ENCODE data around the gene FCHSD2. TPM values are rescaled to one million over a fixed set of nuclear protein-coding genes. Genes with fewer than 3 reads are reported as not detected.

The FCHSD2 gene
- total RNA-seq, 1 experiment from 2014 or later: 7.1 TPM

GRCh38 chr11:73004088-73004487, 138.0 kb downstream of the FCHSD2 start:
- POLR2A ChIA-PET (ENCODE audit: unreplicated experiment): no interaction called here
- H3K36me3 ChIP-seq (ENCODE audit: low read depth, low read length): no peaks in the 10 kb centered on the region
- intact Hi-C loops (cut with micrococcal nuclease): no loop called here
- no peaks in the 10 kb centered on the region for H4K20me1 ChIP-seq (ENCODE audit: low read length)
- H3K4me1 ChIP-seq (ENCODE audit: insufficient read depth, low read length): peaks cover 14% of the 10 kb centered on the region
- no peaks in the 10 kb centered on the region for H3K9me2 ChIP-seq (replicated peaks; ENCODE audit: low read length)
- CTCF ChIA-PET: no interaction called here
- no peaks in the 10 kb centered on the region for H3K27me3 ChIP-seq (ENCODE audit: low read length)
- H3K9me3 ChIP-seq (ENCODE audit: low read length): no peaks in the 10 kb centered on the region
- H3K4me3 ChIP-seq (ENCODE audit: low read length): no peak overlapping the region
- H2AFZ ChIP-seq (ENCODE audit: low read length): no peak overlapping the region
- H3K27ac ChIP-seq (ENCODE audit: low read length): no peak overlapping the region
- no peaks in the 10 kb centered on the region for H3F3A ChIP-seq (ENCODE audit: low read length, unreplicated experiment)
- ATAC-seq (no peak), DNase-seq (no peak)
- H3K79me2 ChIP-seq (ENCODE audit: low read length): no peaks in the 10 kb centered on the region
- no peak overlapping the region for H3K4me2 ChIP-seq (ENCODE audit: low read length)
- H3K9ac ChIP-seq (ENCODE audit: low read length): no peak overlapping the region
- BruUV-seq (replicated peaks): no TSS peak
- no peak for TF ChIP-seq EZH2phosphoT487 (IDR thresholded peaks at IDR 0.05; ENCODE audit: borderline replicate concordance, low read length)
- TF ChIP-seq EZH2 (IDR thresholded peaks at IDR 0.05; ENCODE audit: low read length, unreplicated experiment): no peak
- no peak for TF ChIP-seq CTCF (conservative IDR thresholded peaks at IDR 0.05; ENCODE audit: low read depth, low read length)

DNA sequence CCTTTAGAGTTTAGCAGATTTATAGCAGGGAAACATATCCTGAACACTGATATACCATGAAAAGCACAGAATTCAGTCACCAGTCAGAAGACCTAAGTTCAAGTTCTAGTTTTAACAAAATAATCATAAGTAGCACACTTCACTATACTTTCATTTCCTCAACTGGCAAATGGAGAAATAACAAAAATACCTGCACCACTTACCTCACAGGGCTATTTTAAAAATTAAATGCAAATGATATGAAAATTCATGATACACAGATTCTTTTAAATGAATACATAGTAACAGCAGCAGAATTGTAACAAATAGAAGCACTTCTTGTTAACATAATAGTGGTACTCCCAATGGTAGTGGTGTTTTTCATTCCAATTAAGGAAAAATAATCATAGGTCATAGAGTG, 139.0 kb downstream of the FCHSD2 start:
- intact Hi-C loops (cut with micrococcal nuclease): no loop called here
- Histone ChIP-seq H3K4me2 (ENCODE audit: low read length) (no peak overlapping the region), H3K27me3 (ENCODE audit: low read length) (no peaks in the 10 kb centered on the region), H3K27ac (ENCODE audit: low read length) (no peak overlapping the region), H3K4me3 (ENCODE audit: low read length) (no peak overlapping the region), H3K9me2 (replicated peaks; ENCODE audit: low read length) (no peaks in the 10 kb centered on the region), H3K36me3 (ENCODE audit: low read depth, low read length) (no peaks in the 10 kb centered on the region), H3F3A (ENCODE audit: low read length, unreplicated experiment) (no peaks in the 10 kb centered on the region), H3K79me2 (ENCODE audit: low read length) (no peaks in the 10 kb centered on the region), H3K9me3 (ENCODE audit: low read length) (no peaks in the 10 kb centered on the region), H4K20me1 (ENCODE audit: low read length) (no peaks in the 10 kb centered on the region), H2AFZ (ENCODE audit: low read length) (no peak overlapping the region), H3K4me1 (ENCODE audit: insufficient read depth, low read length) (peaks cover 14% of the 10 kb centered on the region), H3K9ac (ENCODE audit: low read length) (no peak overlapping the region)
- TF ChIP-seq EZH2 (IDR thresholded peaks at IDR 0.05; ENCODE audit: low read length, unreplicated experiment) (no peak), CTCF (conservative IDR thresholded peaks at IDR 0.05; ENCODE audit: low read depth, low read length) (no peak), EZH2phosphoT487 (IDR thresholded peaks at IDR 0.05; ENCODE audit: borderline replicate concordance, low read length) (no peak)
- ATAC-seq (no peak), DNase-seq (no peak)
- CTCF ChIA-PET: no interaction called here
- no TSS peak for BruUV-seq (replicated peaks)
- POLR2A ChIA-PET (ENCODE audit: unreplicated experiment): no interaction called here

GRCh38 chr11:73002214-73002613, 139.9 kb downstream of the FCHSD2 start:
- no peak overlapping the region for H3K9ac ChIP-seq (ENCODE audit: low read length)
- H3F3A ChIP-seq (ENCODE audit: low read length, unreplicated experiment): no peaks in the 10 kb centered on the region
- no TSS peak for BruUV-seq (replicated peaks)
- no peaks in the 10 kb centered on the region for H4K20me1 ChIP-seq (ENCODE audit: low read length)
- H3K27ac ChIP-seq (ENCODE audit: low read length): no peak overlapping the region
- no peak overlapping the region for H2AFZ ChIP-seq (ENCODE audit: low read length)
- H3K4me2 ChIP-seq (ENCODE audit: low read length): no peak overlapping the region
- H3K4me1 ChIP-seq (ENCODE audit: insufficient read depth, low read length): peaks cover 14% of the 10 kb centered on the region
- no peak for TF ChIP-seq EZH2 (IDR thresholded peaks at IDR 0.05; ENCODE audit: low read length, unreplicated experiment)
- no peak for TF ChIP-seq CTCF (conservative IDR thresholded peaks at IDR 0.05; ENCODE audit: low read depth, low read length)
- no peak for TF ChIP-seq EZH2phosphoT487 (IDR thresholded peaks at IDR 0.05; ENCODE audit: borderline replicate concordance, low read length)
- no peaks in the 10 kb centered on the region for H3K9me2 ChIP-seq (replicated peaks; ENCODE audit: low read length)
- H3K27me3 ChIP-seq (ENCODE audit: low read length): no peaks in the 10 kb centered on the region
- ChIA-PET POLR2A (ENCODE audit: unreplicated experiment) (interaction anchor here (0.6 kb wide), 1 partner anchor 130 kb away, joined by 3 read pairs; no protein-coding TSS in a partner anchor), CTCF (no interaction called here)
- H3K9me3 ChIP-seq (ENCODE audit: low read length): no peaks in the 10 kb centered on the region
- no peaks in the 10 kb centered on the region for H3K79me2 ChIP-seq (ENCODE audit: low read length)
- no peak overlapping the region for H3K4me3 ChIP-seq (ENCODE audit: low read length)
- no peaks in the 10 kb centered on the region for H3K36me3 ChIP-seq (ENCODE audit: low read depth, low read length)
- DNase-seq (no peak), ATAC-seq (no peak)
- intact Hi-C loops (cut with micrococcal nuclease): no loop called here
